ENCODE measurements around the gene SREBF1. TPM values are rescaled to one million over a fixed set of nuclear protein-coding genes. Genes with fewer than 3 reads are reported as not detected.

SREBF1 gene
- total RNA-seq, 1 donor from 2014 or later = 86.9 TPM

DNA sequence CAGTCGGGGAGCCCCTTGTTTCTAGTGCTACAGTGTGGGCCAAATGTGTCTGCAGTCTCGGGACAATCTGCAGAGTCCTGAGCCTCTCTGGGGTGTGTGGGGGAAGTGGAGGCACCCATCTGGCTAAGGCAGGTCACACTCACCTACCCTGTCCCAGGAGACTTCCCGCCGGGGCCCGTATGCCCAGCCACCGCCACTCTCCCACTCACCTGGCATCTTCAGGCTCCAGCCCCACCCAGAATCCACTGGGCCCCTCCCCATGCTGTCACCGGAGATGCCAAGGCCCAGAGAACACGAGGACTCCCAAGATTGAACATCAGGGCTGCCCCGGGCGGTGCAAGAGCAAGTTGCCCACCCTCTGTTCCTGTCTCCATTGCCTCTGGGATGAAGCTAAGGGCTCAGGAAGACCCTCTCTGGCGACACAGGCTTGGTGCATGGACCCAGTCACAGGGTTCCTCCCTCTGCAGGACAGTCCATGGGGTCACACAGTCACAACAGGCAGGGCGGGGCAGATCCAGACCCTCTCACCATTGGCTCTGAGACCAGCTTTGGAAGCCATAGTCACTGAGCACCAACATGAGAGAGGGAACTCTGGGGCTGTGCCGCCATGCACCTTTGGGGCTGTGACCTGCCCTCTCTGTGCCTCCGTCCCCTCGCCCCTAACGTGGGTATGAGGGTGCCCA is 38.1 kb downstream of the SREBF1 start:
- DNase-seq (ENCODE audit: extremely low spot score, unreplicated experiment) = no peak
- Mint-ChIP-seq H3K27ac (ENCODE audit: unreplicated experiment) (no peak overlapping the region), H3K4me1 (ENCODE audit: unreplicated experiment) (peaks cover 2% of the 10 kb centered on the region), H3K4me3 (ENCODE audit: unreplicated experiment) (no peak overlapping the region), H3K27me3 (ENCODE audit: unreplicated experiment) (no peaks in the 10 kb centered on the region), H3K9me3 (ENCODE audit: unreplicated experiment) (no peaks in the 10 kb centered on the region), H3K36me3 (ENCODE audit: unreplicated experiment) (peaks cover 14% of the 10 kb centered on the region)
- TF ChIP-seq, protein P1, sequence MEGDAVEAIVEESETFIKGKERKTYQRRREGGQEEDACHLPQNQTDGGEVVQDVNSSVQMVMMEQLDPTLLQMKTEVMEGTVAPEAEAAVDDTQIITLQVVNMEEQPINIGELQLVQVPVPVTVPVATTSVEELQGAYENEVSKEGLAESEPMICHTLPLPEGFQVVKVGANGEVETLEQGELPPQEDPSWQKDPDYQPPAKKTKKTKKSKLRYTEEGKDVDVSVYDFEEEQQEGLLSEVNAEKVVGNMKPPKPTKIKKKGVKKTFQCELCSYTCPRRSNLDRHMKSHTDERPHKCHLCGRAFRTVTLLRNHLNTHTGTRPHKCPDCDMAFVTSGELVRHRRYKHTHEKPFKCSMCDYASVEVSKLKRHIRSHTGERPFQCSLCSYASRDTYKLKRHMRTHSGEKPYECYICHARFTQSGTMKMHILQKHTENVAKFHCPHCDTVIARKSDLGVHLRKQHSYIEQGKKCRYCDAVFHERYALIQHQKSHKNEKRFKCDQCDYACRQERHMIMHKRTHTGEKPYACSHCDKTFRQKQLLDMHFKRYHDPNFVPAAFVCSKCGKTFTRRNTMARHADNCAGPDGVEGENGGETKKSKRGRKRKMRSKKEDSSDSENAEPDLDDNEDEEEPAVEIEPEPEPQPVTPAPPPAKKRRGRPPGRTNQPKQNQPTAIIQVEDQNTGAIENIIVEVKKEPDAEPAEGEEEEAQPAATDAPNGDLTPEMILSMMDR (IDR thresholded peaks at IDR 0.05) = no peak

DNA sequence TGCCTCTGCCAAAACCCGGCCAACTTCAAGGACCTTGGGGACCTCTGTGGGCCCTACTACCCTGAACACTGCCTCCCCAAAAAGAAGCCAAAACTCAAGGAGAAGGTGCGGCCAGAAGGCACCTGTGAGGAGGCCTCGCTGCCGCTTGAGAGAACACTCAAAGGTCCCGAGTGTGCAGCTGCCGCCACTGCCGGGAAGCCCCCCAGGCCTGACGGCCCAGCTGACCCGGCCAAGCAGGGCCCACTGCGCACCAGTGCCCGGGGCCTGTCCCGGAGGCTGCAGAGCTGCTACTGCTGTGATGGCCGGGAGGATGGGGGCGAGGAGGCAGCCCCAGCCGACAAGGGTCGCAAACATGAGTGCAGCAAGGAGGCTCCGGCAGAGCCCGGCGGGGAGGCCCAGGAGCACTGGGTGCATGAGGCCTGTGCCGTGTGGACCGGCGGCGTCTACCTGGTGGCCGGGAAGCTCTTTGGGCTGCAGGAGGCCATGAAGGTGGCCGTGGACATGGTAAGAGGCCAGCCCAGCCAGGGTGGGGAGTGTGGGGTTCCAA is 38.7 kb downstream of the SREBF1 start:
- H3K27me3 Mint-ChIP-seq (ENCODE audit: unreplicated experiment) = no peaks in the 10 kb centered on the region
- no peaks in the 10 kb centered on the region for H3K9me3 Mint-ChIP-seq (ENCODE audit: unreplicated experiment)
- H3K36me3 Mint-ChIP-seq (ENCODE audit: unreplicated experiment) = peaks cover 17% of the 10 kb centered on the region

GRCh38 chr17:17797119-17797809 is 39.5 kb downstream of the SREBF1 start:
- Mint-ChIP-seq H3K4me3 (ENCODE audit: unreplicated experiment) (no peak overlapping the region), H3K36me3 (ENCODE audit: unreplicated experiment) (peaks cover 17% of the 10 kb centered on the region), H3K27ac (ENCODE audit: unreplicated experiment) (no peak overlapping the region), H3K27me3 (ENCODE audit: unreplicated experiment) (no peaks in the 10 kb centered on the region), H3K4me1 (ENCODE audit: unreplicated experiment) (peaks cover 12% of the 10 kb centered on the region), H3K9me3 (ENCODE audit: unreplicated experiment) (no peaks in the 10 kb centered on the region)
- DNase-seq (ENCODE audit: extremely low spot score, unreplicated experiment) = no peak
- TF ChIP-seq, protein P1 (IDR thresholded peaks at IDR 0.05) = no peak

More for the DNA sequence above, 38.7 kb downstream of the SREBF1 start:
- H3K27ac Mint-ChIP-seq (ENCODE audit: unreplicated experiment) = no peak overlapping the region
- H3K4me3 Mint-ChIP-seq (ENCODE audit: unreplicated experiment) = no peak overlapping the region
- peaks cover 6% of the 10 kb centered on the region for H3K4me1 Mint-ChIP-seq (ENCODE audit: unreplicated experiment)
- TF ChIP-seq, protein P1 (IDR thresholded peaks at IDR 0.05) = no peak
- DNase-seq (ENCODE audit: extremely low spot score, unreplicated experiment) = no peak

DNA sequence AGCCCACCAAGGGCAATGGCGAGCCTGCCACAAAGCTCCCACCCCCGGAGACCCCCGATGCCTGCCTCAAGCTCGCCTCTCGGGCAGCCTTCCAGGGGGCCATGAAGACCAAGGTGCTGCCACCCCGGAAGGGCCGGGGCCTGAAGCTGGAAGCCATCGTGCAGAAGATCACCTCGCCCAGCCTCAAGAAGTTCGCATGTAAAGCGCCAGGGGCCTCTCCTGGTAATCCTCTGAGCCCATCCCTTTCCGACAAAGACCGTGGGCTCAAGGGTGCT is 40.1 kb downstream of the SREBF1 start:
- peaks cover 17% of the 10 kb centered on the region for H3K4me1 Mint-ChIP-seq (ENCODE audit: unreplicated experiment)
- H3K27me3 Mint-ChIP-seq (ENCODE audit: unreplicated experiment) = no peaks in the 10 kb centered on the region
- TF ChIP-seq, protein P1 (IDR thresholded peaks at IDR 0.05) = no peak
- peaks cover 14% of the 10 kb centered on the region for H3K36me3 Mint-ChIP-seq (ENCODE audit: unreplicated experiment)
- DNase-seq (ENCODE audit: extremely low spot score, unreplicated experiment) = no peak
- H3K9me3 Mint-ChIP-seq (ENCODE audit: unreplicated experiment) = no peaks in the 10 kb centered on the region
- H3K27ac Mint-ChIP-seq (ENCODE audit: unreplicated experiment) = no peak overlapping the region
- no peak overlapping the region for H3K4me3 Mint-ChIP-seq (ENCODE audit: unreplicated experiment)

Data from osteocyte (in vitro differentiated cells).